ENCODE data around the gene ESPNL.

DNA sequence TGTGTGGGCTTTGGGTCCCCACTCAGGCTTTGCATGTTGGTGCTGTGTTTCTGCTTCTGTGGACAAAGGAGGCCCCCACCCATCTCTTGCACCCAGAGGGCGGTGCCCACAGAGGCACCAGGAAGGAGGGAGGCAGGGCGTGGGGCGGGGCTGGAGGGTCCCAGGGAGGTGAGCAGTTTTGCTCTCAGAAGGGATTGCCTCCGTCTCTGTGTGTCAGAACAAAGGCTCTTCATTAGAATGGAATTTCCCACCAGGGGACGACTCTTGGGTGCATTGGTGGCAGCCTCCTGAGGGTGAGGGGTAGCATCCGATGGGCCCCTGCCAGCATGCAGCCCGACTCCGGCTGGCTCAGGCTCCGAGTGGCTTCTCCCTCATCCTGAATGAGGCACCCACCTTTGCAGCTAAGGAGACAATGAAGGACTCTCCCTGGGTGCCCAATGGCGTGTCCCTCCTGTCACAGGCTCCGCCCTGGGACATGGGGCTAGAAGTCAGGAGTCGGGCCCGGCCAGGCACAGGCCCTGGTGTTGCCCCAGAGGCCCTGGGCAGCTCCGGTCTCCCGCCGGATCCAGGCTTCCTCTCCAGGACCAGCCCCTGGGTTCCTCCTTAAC lies 51.6 kb downstream of the ESPNL start:
- TF ChIP-seq, protein P1, sequence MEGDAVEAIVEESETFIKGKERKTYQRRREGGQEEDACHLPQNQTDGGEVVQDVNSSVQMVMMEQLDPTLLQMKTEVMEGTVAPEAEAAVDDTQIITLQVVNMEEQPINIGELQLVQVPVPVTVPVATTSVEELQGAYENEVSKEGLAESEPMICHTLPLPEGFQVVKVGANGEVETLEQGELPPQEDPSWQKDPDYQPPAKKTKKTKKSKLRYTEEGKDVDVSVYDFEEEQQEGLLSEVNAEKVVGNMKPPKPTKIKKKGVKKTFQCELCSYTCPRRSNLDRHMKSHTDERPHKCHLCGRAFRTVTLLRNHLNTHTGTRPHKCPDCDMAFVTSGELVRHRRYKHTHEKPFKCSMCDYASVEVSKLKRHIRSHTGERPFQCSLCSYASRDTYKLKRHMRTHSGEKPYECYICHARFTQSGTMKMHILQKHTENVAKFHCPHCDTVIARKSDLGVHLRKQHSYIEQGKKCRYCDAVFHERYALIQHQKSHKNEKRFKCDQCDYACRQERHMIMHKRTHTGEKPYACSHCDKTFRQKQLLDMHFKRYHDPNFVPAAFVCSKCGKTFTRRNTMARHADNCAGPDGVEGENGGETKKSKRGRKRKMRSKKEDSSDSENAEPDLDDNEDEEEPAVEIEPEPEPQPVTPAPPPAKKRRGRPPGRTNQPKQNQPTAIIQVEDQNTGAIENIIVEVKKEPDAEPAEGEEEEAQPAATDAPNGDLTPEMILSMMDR (IDR thresholded peaks at IDR 0.05; ENCODE audit: insufficient read depth, low read length, poor library complexity, severe bottlenecking), result no peak
- TF ChIP-seq EZH2phosphoT487 (conservative IDR thresholded peaks at IDR 0.05; ENCODE audit: low read length), result no peak

Measured in SU-DHL-6 (cell line).